HepG2 (cell line): ENCODE results near the gene PPM1H. TPM values are rescaled to one million over a fixed set of nuclear protein-coding genes. Genes with fewer than 3 reads are reported as not detected.
A peak's percentile ranks its signal among the peaks of the same experiment; 100 is the strongest.

Source experiments
- ARNT2 ChIP-seq: sonication (generic); formaldehyde crosslinking; IDR thresholded peaks from 2 replicates; pipeline ENCODE4 v1.8.0; 2022; ENCODE audit warnings: mild to moderate bottlenecking, low read depth, missing genetic modification reagents, moderate library complexity
- CHD2 ChIP-seq: IDR thresholded peaks from 2 replicates; pipeline ENCODE4 v1.6.1; 2011; ENCODE audit warnings: low read depth, low read length, improper control_type of control experiment
- HOXA9 ChIP-seq: sonication (generic); formaldehyde crosslinking; IDR thresholded peaks from 2 replicates; pipeline ENCODE4 v1.8.1; 2022; ENCODE audit warnings: missing genetic modification reagents, mild to moderate bottlenecking, moderate library complexity, borderline replicate concordance
- SKI ChIP-seq: fragments of 450-650 bp; IDR thresholded peaks from one replicate; pipeline ENCODE4 v1.6.1; 2018; ENCODE audit warnings: mild to moderate bottlenecking; ENCODE audit not compliant: partially characterized antibody
- ZHX1 ChIP-seq: sonication (generic); formaldehyde crosslinking; IDR thresholded peaks from 2 replicates; pipeline ENCODE4 v1.8.1; 2022; ENCODE audit warnings: low read depth, mild to moderate bottlenecking, missing genetic modification reagents
- ZNF263 ChIP-seq: sonication (generic); formaldehyde crosslinking; IDR thresholded peaks from 2 replicates; pipeline ENCODE4 v1.4.0; 2020; ENCODE audit warnings: missing genetic modification reagents
- ZNF468 ChIP-seq: sonication (generic); formaldehyde crosslinking; IDR thresholded peaks from 2 replicates; pipeline ENCODE4 v1.8.0; 2022; ENCODE audit warnings: mild to moderate bottlenecking, moderate library complexity, missing genetic modification reagents
- ZNF7 ChIP-seq: IDR thresholded peaks from 2 replicates; pipeline ENCODE4 v1.6.1; 2016; ENCODE audit warnings: missing biosample characterization, missing genetic modification reagents
- ZSCAN22 ChIP-seq: sonication (generic); formaldehyde crosslinking; IDR thresholded peaks from 2 replicates; pipeline ENCODE4 v1.4.0; 2020; ENCODE audit warnings: mild to moderate bottlenecking, missing genetic modification reagents
- polyA plus RNA-seq, 8 experiments: library from polyadenylated mRNA; depleted of rRNA in 3 of 8; stranded (reverse) in 7 of 8; unstranded in 1 of 8; fragments of >200 nt; fragmentation: Illumina TruSeq in 4 of 8; extraction: Trizol in 4 of 8; gene quantifications; 2 replicates each; pipeline versions ENCODE4 v1.2.1 to v1.2.3, GENCODE V29; 2011 to 2016; ENCODE audit warnings: low read depth in 4 of 8, missing spikeins in 1 of 8, mixed read lengths in 1 of 8; ENCODE audit not compliant: insufficient read depth in 1 of 8
- total RNA-seq, 5 experiments: library from RNA; depleted of rRNA; stranded (reverse); fragments of >200 nt; fragmentation: Illumina TruSeq; extraction: Trizol; gene quantifications; 2 replicates each; pipeline ENCODE4 v1.2.3, GENCODE V29; 2016; ENCODE audit warnings: low read depth in 1 of 5
- TF ChIP-seq, protein P1 (sequence below): sonication (generic); formaldehyde crosslinking; IDR thresholded peaks from 2 replicates; pipeline ENCODE4 v1.4.0; 2020; ENCODE audit warnings: missing genetic modification reagents
- TF ChIP-seq, protein P2 (sequence below): sonication (generic); formaldehyde crosslinking; IDR thresholded peaks from 2 replicates; pipeline ENCODE4 v1.5.0; 2020; ENCODE audit warnings: mild to moderate bottlenecking, missing genetic modification reagents
- TF ChIP-seq, protein P3 (sequence below): sonication (generic); formaldehyde crosslinking; IDR thresholded peaks from 2 replicates; pipeline ENCODE4 v1.4.0; 2020; ENCODE audit warnings: missing genetic modification reagents
- TF ChIP-seq, protein P4 (sequence below): IDR thresholded peaks from 2 replicates; pipeline ENCODE4 v1.6.1; 2012; ENCODE audit warnings: low read depth, low read length, improper control_type of control experiment

The PPM1H gene
- total and polyA plus RNA-seq, 2 of the 13 experiments (the other 11 are each of a cell fraction or from before 2014, with no cell fraction given): 29.1 to 38.1 TPM

DNA sequence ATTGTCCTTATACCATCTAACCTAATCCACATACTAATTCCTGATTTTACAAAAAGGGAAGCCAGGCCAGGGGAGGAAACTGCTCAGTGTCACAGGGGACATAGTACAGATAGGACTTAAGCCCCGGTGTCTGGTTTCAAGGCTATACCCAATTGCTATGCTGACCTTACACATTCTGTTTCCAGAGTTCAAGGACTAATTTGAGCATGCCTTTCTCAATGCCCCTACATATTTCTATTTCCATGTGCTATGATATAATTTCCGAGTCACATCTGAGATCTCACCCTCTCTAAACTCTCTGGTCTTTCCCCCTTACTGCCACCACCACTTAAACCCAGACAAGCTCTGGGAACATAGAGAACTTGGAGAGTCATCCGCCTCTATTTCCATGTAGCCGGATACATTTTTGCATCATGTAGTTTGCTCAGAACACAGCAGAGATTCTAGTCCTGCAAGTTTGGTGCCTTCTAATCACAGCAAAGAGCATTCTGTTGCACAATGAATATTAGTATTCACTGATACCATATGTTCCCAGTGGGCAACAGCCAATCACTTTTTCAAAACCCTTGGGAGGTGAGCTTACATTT, 34.2 kb downstream of the PPM1H start (continued):
- TF ChIP-seq, protein P1, sequence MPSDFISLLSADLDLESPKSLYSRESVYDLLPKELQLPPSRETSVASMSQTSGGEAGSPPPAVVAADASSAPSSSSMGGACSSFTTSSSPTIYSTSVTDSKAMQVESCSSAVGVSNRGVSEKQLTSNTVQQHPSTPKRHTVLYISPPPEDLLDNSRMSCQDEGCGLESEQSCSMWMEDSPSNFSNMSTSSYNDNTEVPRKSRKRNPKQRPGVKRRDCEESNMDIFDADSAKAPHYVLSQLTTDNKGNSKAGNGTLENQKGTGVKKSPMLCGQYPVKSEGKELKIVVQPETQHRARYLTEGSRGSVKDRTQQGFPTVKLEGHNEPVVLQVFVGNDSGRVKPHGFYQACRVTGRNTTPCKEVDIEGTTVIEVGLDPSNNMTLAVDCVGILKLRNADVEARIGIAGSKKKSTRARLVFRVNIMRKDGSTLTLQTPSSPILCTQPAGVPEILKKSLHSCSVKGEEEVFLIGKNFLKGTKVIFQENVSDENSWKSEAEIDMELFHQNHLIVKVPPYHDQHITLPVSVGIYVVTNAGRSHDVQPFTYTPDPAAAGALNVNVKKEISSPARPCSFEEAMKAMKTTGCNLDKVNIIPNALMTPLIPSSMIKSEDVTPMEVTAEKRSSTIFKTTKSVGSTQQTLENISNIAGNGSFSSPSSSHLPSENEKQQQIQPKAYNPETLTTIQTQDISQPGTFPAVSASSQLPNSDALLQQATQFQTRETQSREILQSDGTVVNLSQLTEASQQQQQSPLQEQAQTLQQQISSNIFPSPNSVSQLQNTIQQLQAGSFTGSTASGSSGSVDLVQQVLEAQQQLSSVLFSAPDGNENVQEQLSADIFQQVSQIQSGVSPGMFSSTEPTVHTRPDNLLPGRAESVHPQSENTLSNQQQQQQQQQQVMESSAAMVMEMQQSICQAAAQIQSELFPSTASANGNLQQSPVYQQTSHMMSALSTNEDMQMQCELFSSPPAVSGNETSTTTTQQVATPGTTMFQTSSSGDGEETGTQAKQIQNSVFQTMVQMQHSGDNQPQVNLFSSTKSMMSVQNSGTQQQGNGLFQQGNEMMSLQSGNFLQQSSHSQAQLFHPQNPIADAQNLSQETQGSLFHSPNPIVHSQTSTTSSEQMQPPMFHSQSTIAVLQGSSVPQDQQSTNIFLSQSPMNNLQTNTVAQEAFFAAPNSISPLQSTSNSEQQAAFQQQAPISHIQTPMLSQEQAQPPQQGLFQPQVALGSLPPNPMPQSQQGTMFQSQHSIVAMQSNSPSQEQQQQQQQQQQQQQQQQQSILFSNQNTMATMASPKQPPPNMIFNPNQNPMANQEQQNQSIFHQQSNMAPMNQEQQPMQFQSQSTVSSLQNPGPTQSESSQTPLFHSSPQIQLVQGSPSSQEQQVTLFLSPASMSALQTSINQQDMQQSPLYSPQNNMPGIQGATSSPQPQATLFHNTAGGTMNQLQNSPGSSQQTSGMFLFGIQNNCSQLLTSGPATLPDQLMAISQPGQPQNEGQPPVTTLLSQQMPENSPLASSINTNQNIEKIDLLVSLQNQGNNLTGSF: no peak
- TF ChIP-seq SKI (peak; percentile 42), ZSCAN22 (CRISPR knock-in tag) (no peak), ZNF7 (CRISPR knock-in tag) (no peak), ZNF468 (CRISPR knock-in tag) (no peak), HOXA9 (CRISPR knock-in tag) (no peak), ZNF263 (CRISPR knock-in tag) (no peak; the same call in 1 of the 2 replicates), ZHX1 (CRISPR knock-in tag) (no peak), ARNT2 (no peak), CHD2 (no peak)
- TF ChIP-seq, protein P2, sequence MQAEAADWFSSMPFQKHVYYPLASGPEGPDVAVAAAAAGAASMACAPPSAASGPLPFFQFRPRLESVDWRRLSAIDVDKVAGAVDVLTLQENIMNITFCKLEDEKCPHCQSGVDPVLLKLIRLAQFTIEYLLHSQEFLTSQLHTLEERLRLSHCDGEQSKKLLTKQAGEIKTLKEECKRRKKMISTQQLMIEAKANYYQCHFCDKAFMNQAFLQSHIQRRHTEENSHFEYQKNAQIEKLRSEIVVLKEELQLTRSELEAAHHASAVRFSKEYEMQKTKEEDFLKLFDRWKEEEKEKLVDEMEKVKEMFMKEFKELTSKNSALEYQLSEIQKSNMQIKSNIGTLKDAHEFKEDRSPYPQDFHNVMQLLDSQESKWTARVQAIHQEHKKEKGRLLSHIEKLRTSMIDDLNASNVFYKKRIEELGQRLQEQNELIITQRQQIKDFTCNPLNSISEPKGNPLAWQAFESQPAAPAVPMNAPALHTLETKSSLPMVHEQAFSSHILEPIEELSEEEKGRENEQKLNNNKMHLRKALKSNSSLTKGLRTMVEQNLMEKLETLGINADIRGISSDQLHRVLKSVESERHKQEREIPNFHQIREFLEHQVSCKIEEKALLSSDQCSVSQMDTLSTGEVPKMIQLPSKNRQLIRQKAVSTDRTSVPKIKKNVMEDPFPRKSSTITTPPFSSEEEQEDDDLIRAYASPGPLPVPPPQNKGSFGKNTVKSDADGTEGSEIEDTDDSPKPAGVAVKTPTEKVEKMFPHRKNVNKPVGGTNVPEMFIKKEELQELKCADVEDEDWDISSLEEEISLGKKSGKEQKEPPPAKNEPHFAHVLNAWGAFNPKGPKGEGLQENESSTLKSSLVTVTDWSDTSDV (CRISPR knock-in tag): no peak
- TF ChIP-seq, protein P3, sequence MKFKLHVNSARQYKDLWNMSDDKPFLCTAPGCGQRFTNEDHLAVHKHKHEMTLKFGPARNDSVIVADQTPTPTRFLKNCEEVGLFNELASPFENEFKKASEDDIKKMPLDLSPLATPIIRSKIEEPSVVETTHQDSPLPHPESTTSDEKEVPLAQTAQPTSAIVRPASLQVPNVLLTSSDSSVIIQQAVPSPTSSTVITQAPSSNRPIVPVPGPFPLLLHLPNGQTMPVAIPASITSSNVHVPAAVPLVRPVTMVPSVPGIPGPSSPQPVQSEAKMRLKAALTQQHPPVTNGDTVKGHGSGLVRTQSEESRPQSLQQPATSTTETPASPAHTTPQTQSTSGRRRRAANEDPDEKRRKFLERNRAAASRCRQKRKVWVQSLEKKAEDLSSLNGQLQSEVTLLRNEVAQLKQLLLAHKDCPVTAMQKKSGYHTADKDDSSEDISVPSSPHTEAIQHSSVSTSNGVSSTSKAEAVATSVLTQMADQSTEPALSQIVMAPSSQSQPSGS (CRISPR knock-in tag): peak; percentile 38; the same call in 1 of the 2 replicates
- TF ChIP-seq, protein P4, sequence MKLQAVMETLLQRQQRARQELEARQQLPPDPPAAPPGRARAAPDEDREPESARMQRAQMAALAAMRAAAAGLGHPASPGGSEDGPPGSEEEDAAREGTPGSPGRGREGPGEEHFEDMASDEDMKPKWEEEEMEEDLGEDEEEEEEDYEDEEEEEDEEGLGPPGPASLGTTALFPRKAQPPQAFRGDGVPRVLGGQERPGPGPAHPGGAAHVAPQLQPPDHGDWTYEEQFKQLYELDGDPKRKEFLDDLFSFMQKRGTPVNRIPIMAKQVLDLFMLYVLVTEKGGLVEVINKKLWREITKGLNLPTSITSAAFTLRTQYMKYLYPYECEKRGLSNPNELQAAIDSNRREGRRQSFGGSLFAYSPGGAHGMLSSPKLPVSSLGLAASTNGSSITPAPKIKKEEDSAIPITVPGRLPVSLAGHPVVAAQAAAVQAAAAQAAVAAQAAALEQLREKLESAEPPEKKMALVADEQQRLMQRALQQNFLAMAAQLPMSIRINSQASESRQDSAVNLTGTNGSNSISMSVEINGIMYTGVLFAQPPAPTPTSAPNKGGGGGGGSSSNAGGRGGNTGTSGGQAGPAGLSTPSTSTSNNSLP: peak; percentile 83
